HG02759 (cell line): Measurements from ENCODE around the gene SYT6.

ENCODE experiments used
- ATAC-seq: cut with Tn5 transposase; IDR thresholded peaks from one replicate; pipeline ENCODE4 v1.9.1; 2021; ENCODE audit warnings: mild to moderate bottlenecking, moderate library complexity; ENCODE audit not compliant: unreplicated experiment

Gene SYT6

GRCh38 chr1:114094675-114095074 is 59.0 kb downstream of the SYT6 start:
- ATAC-seq: no peak

- ATAC-seq: no peak
Measured at GRCh38 chr1:114094363-114094634, 59.4 kb downstream of the SYT6 start.

GRCh38 chr1:114093624-114094362 is 59.9 kb downstream of the SYT6 start:
- ATAC-seq: no peak

- ATAC-seq: no peak
Measured at GRCh38 chr1:114092186-114093062, 61.2 kb downstream of the SYT6 start.

GRCh38 chr1:114091711-114092110 is 62.0 kb downstream of the SYT6 start:
- no peak for ATAC-seq

GRCh38 chr1:114090738-114091505 is 62.7 kb downstream of the SYT6 start:
- ATAC-seq: no peak

- no peak for ATAC-seq
Measured at GRCh38 chr1:114089502-114090138, 64.0 kb downstream of the SYT6 start.

GRCh38 chr1:114088392-114089299 is 65.0 kb downstream of the SYT6 start:
- no peak for ATAC-seq

- no peak for ATAC-seq
Measured at GRCh38 chr1:114087495-114087894, 66.2 kb downstream of the SYT6 start.

- no peak for ATAC-seq
Measured at GRCh38 chr1:114086601-114087368, 66.9 kb downstream of the SYT6 start.

- ATAC-seq: no peak
Measured at GRCh38 chr1:114082867-114083585, 70.6 kb downstream of the SYT6 start.

GRCh38 chr1:114082304-114082630 is 71.4 kb downstream of the SYT6 start:
- no peak for ATAC-seq

GRCh38 chr1:114081437-114082303 is 72.0 kb downstream of the SYT6 start:
- ATAC-seq: no peak

- no peak for ATAC-seq
Measured at GRCh38 chr1:114080511-114081436, 72.9 kb downstream of the SYT6 start.

GRCh38 chr1:114079596-114080190 is 74.0 kb downstream of the SYT6 start:
- no peak for ATAC-seq

GRCh38 chr1:114078116-114078515 is 75.6 kb downstream of the SYT6 start:
- ATAC-seq: no peak
